C4-2B (cell line): ENCODE results near the gene TMEM178A.
"Not testable (repeated sequence)": the region's sequence is repeated elsewhere in the genome, so short reads cannot be mapped to it uniquely, and the experiment has no call there.

Experiments used
- H3K27ac ChIP-seq: fragments of 450-650 bp; 2 replicates; pipeline ENCODE4 v1.5.1; 2017
- CTCF ChIP-seq: fragments of 450-650 bp; conservative IDR thresholded peaks from 2 replicates; pipeline ENCODE4 v1.5.1; 2017; ENCODE audit warnings: mild to moderate bottlenecking
- ZFX ChIP-seq: fragments of 450-650 bp; IDR thresholded peaks from 2 replicates; pipeline ENCODE4 v1.6.1; 2017

TMEM178A gene

DNA sequence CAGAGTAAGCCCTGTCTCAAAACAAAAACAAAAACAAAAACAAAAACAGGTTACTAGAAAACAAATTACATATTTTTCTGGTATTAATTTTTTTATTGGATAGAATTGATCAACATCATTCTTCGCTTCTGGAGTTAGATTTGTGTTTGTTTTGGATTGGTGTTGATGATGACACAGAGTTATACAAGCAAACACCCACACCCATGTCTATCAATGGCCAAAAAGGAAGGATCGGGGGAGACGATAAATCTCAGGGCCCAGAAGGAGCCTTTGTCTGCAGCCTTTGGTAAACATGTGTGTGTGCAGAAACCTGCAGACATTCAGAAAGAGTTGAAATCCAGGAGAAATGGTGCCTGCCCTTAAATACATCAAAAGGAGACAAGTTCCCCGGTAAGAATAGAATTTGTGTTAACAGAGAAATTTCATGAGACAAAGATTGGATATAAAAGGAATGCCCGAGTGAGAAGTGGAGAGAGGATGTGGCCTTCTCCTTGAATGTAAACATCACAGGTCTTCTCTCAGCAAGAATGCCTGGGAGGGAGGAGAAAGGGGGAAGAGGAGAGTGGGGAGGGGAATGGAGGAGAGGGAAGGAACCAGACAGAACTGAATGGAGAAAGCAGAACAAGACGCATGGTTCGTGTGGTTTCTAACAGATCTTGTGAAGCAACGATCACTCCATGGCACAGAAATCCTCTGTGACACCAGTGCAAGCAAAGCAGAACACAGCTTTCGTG is 40.4 kb upstream of the TMEM178A start:
- H3K27ac ChIP-seq: no peak overlapping the region
- TF ChIP-seq ZFX (no peak), CTCF (no peak)

GRCh38 chr2:39625927-39626270 is 39.8 kb upstream of the TMEM178A start:
- TF ChIP-seq ZFX (no peak), CTCF (no peak)
- no peak overlapping the region for H3K27ac ChIP-seq

DNA sequence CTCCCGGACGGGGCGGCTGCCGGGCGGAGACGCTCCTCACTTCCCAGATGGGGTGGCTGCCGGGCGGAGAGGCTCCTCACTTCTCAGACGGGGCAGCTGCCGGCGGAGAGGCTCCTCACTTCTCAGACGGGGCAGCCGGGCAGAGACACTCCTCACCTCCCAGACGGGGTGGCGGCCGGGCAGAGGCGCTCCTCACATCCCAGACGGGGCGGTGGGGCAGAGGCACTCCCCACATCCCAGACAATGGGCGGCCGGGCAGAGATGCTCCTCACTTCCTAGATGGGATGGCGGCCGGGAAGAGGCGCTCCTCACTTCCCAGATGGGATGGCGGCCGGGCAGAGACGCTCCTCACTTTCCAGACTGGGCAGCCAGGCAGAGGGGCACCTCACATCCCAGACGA is 37.4 kb upstream of the TMEM178A start:
- not testable (repeated sequence) for H3K27ac ChIP-seq

- no peak overlapping the region for H3K27ac ChIP-seq
- no peak for TF ChIP-seq CTCF
- no peak for TF ChIP-seq ZFX
These were observed 36.1 kb upstream of the TMEM178A start for GRCh38 chr2:39629646-39630045.

GRCh38 chr2:39631256-39631655 is 34.5 kb upstream of the TMEM178A start:
- H3K27ac ChIP-seq: no peak overlapping the region
- TF ChIP-seq ZFX (no peak), CTCF (no peak)

DNA sequence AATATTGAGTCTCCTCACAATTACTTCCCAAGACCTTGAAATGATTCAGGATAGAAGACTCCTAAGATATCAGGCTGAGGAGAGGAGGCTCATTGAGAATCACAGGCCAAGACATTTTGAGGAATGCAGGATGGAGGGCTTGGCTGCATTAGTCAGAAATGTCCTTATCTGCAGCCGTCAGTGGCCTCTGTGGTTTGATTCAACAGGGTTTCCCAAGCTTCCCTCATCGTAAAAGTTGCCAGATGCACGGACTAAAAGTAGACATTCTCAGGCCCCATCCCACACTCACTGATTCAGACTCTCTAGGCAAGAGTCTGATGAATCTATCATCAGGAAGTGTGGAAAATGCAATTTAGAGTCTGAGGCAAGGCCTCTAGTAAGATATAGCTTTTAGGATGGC is 34.0 kb upstream of the TMEM178A start:
- TF ChIP-seq ZFX: no peak
- no peak for TF ChIP-seq CTCF
- H3K27ac ChIP-seq: no peak overlapping the region

DNA sequence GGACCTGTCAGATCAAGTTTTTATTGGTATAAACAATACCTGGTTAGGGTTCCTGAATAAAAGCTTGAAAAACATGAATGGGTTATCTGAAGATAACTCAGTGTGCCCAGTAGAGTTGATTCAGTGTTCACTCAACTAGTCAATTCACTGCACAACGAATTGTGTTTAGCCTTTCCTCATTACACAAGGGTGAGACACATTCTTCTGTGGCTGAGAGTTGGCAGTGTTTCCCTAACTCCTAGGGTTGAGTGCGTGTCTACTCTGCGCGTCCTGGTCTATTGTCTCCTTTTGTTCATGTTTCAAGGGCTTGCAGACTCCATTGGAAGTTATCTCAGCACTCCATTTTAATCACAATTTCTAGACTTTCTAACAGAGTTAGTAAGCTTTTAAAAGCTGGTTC is 32.8 kb upstream of the TMEM178A start:
- TF ChIP-seq CTCF (no peak), ZFX (no peak)
- no peak overlapping the region for H3K27ac ChIP-seq

DNA sequence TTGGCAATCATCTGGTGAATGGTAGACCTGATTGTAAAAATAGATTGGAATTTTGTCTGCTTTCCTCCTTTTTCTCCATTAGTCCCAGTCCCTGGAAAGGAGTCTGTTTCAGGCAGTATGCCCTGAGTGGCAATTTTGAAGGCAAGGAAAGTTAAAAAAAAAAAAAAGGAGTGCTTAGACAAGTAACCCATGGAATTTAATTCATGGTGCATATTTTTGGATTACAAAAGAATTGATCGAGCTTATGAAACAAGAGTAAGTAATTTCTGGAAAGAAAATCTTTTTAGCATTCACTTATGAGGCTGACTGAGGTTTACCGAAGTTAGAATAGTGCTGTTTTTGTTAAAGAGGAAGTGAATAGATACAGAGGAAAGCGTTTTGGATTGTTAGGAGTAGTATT is 29.4 kb upstream of the TMEM178A start:
- TF ChIP-seq CTCF: no peak
- H3K27ac ChIP-seq: no peak overlapping the region
